Transverse colon (tissue), 4 donors: Measurements from ENCODE around the gene PPARD. TPM values are rescaled to one million over a fixed set of nuclear protein-coding genes. Genes with fewer than 3 reads are reported as not detected.

Experiments
- DNase-seq: peaks from one replicate; pipeline ENCODE4 v3.0.0-alpha.2; 2019
- H3K27ac ChIP-seq, 4 donors: fragments of 200-600 bp; sonication (generic); 2 replicates each; pipeline ENCODE4 v1.5.1; 2016 to 2018; ENCODE audit warnings: inconsistent platforms in 4 of 4
- H3K27me3 ChIP-seq: fragments of 200-600 bp; sonication (generic); 2 replicates; pipeline ENCODE4 v1.5.1; 2017; ENCODE audit warnings: inconsistent platforms
- H3K36me3 ChIP-seq, 4 donors: fragments of 200-600 bp; sonication (generic); 2 replicates each; pipeline ENCODE4 v1.5.1; 2017 to 2019; ENCODE audit warnings: inconsistent platforms in 4 of 4
- H3K4me1 ChIP-seq, 4 donors: fragments of 200-600 bp; sonication (generic); 2 replicates each; pipeline ENCODE4 v1.5.1; 2017 to 2020; ENCODE audit warnings: inconsistent platforms in 4 of 4
- H3K4me3 ChIP-seq, 4 donors: fragments of 200-600 bp; sonication (generic); 1 replicate in 1 of 4; 2 replicates in 3 of 4; pipeline versions ENCODE4 v1.5.1 to v1.6.1; 2017 to 2019; ENCODE audit warnings: inconsistent platforms in 4 of 4
- H3K9me3 ChIP-seq, 2 donors: fragments of 200-600 bp; sonication (generic); 2 replicates each; pipeline ENCODE4 v1.5.1; 2017 to 2019; ENCODE audit warnings: inconsistent platforms in 2 of 2
- EP300 ChIP-seq: sonication (generic); formaldehyde crosslinking; IDR thresholded peaks from one replicate; pipeline ENCODE4 v1.6.1; 2017; ENCODE audit warnings: antibody characterized with exemption, low read depth
- POLR2A ChIP-seq: fragments of 450-650 bp; IDR thresholded peaks from one replicate; pipeline ENCODE4 v1.6.1; 2016; ENCODE audit warnings: antibody characterized with exemption, mild to moderate bottlenecking, moderate library complexity
- POLR2AphosphoS5 ChIP-seq, 3 donors: sonication (generic); formaldehyde crosslinking; IDR thresholded peaks; one replicate each; pipeline ENCODE4 v1.6.1; 2016; ENCODE audit warnings: antibody characterized with exemption in 3 of 3
- WGBS, 2 donors: methylation state at CpG; one replicate each; pipeline ENCODE4 v1.1.5; 2018; ENCODE audit warnings: low coverage in 1 of 2; 5-methylcytosine and 5-hydroxymethylcytosine counted together
- in situ Hi-C, 4 donors: fragments of 200-750 bp; cut with MboI; loops; one replicate each; pipeline versions ENCODE4 v1.15.0 to v1.15.1; 2017; ENCODE audit warnings: low sequenced_read_pairs in 3 of 4, low pct_ligation_motif_present in 1 of 4, low pct_unique_long_range_greater_than_20kb in 1 of 4
- intact Hi-C: fragments of 100-400 bp; cut with DNase I; formaldehyde crosslinking; loops from one replicate; pipeline ENCODE4 v1.15.1; 2023; ENCODE audit warnings: low total_unique reads
- total RNA-seq, 4 donors: library from RNA; depleted of rRNA; stranded (reverse); fragments of >200 nt; gene quantifications; one replicate each; pipeline ENCODE4 v1.1.0, GENCODE V29; 2016
- TF ChIP-seq, protein P1 (sequence below), 5 experiments: fragments of 200-600 bp in 3 of 5; fragments of 450-650 bp in 2 of 5; sonication (generic) in 3 of 5; IDR thresholded peaks; 1 replicate in 2 of 5; 2 replicates in 3 of 5; pipeline ENCODE4 v1.5.1; 2016 to 2017; ENCODE audit warnings: antibody characterized with exemption in 5 of 5, inconsistent platforms in 3 of 5, mild to moderate bottlenecking in 2 of 5, moderate library complexity in 1 of 5

PPARD gene
- total RNA-seq, 4 donors from 2014 or later, result 19.8 to 110 (median 29.3) TPM

DNA sequence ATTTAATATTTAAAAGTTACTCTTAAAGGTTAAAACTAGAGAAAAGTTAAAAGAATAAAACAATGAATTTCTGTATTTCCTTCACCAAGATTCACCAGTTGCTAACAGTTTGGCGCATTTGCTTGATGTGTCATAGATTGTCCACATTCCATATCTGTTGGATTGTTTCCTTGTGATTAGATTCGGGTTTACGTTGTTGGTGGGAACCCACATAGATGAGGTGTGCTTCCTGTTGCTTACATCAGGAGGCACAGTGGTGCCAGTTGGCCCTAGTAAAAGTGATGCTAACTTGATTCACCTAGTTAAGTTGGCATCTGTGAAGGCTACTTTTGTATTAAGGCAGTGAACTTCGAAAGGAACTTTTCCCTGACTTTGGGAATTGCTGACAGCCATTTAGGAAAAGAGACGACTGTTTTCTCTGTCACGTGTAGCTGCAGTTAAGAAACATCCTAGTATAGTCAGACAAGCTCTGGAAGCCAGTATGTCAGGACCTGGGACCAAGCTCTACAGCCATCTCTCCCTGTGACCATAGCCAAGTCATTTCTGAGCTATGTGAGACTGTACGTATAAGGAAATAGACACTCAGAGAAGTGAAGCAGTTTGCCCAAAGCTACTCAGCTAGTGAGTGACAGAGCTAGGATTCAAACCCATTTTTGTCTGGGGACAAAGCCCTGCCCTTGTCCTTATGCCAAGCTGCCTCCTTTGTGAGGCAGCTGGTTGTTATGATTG lies 49.0 kb downstream of the PPARD start:
- 55 to 72% methylated on average over 7 of the region's 7 CpGs for WGBS, 2 donors
- H3K36me3 ChIP-seq, result no peaks in the 10 kb centered on the region
- intact Hi-C loops (no loop called here), in situ Hi-C loops (no loop called here)
- TF ChIP-seq POLR2AphosphoS5 (IDR thresholded peaks at IDR 0.05), result no peak
- TF ChIP-seq EP300, result no peak
- TF ChIP-seq, protein P1, sequence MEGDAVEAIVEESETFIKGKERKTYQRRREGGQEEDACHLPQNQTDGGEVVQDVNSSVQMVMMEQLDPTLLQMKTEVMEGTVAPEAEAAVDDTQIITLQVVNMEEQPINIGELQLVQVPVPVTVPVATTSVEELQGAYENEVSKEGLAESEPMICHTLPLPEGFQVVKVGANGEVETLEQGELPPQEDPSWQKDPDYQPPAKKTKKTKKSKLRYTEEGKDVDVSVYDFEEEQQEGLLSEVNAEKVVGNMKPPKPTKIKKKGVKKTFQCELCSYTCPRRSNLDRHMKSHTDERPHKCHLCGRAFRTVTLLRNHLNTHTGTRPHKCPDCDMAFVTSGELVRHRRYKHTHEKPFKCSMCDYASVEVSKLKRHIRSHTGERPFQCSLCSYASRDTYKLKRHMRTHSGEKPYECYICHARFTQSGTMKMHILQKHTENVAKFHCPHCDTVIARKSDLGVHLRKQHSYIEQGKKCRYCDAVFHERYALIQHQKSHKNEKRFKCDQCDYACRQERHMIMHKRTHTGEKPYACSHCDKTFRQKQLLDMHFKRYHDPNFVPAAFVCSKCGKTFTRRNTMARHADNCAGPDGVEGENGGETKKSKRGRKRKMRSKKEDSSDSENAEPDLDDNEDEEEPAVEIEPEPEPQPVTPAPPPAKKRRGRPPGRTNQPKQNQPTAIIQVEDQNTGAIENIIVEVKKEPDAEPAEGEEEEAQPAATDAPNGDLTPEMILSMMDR (IDR thresholded peaks at IDR 0.05), result peak in 2 of 5 experiments; percentile 10 to 20
- DNase-seq, result no peak
- H3K4me3 ChIP-seq, result no peak overlapping the region
- peak overlapping the region; percentile 73 to 84 (median 74) for H3K27ac ChIP-seq
- peaks cover 9 to 61% (median 34%) of the 10 kb centered on the region in 4 donors for H3K4me1 ChIP-seq
- no peaks in the 10 kb centered on the region for H3K9me3 ChIP-seq
- H3K27me3 ChIP-seq, result no peaks in the 10 kb centered on the region

GRCh38 chr6:35392111-35392702 lies 49.8 kb downstream of the PPARD start:
- WGBS, 2 donors, result 49% methylated on average over 11 of the region's 12 CpGs; no CpG with 5 or more reads in 1 of the 2 donors
- Histone ChIP-seq H3K4me1 (peaks cover 9 to 56% (median 34%) of the 10 kb centered on the region in 4 donors), H3K9me3 (no peaks in the 10 kb centered on the region), H3K27ac (peak overlapping the region; percentile 73 to 84 (median 74)), H3K4me3 (peak overlapping the region in 1 of 4 donors; percentile 23), H3K36me3 (no peaks in the 10 kb centered on the region), H3K27me3 (no peaks in the 10 kb centered on the region)
- TF ChIP-seq POLR2A (peak; percentile 41), POLR2AphosphoS5 (IDR thresholded peaks at IDR 0.05) (peak in 2 of 3 donors; percentile 39 to 53)
- TF ChIP-seq, protein P1 (IDR thresholded peaks at IDR 0.05), result no peak
- in situ Hi-C loops (no loop called here), intact Hi-C loops (no loop called here)
- DNase-seq, result peak; percentile 90

- Histone ChIP-seq H3K9me3 (no peaks in the 10 kb centered on the region), H3K27ac (peak overlapping the region; percentile 73 to 84 (median 74)), H3K27me3 (no peaks in the 10 kb centered on the region), H3K36me3 (no peaks in the 10 kb centered on the region), H3K4me3 (peak overlapping the region in 1 of 4 donors; percentile 23), H3K4me1 (peaks cover 9 to 56% (median 34%) of the 10 kb centered on the region in 4 donors)
- in situ Hi-C loops (no loop called here), intact Hi-C loops (no loop called here)
- DNase-seq, result no peak
- TF ChIP-seq POLR2A (no peak), EP300 (no peak), POLR2AphosphoS5 (IDR thresholded peaks at IDR 0.05) (no peak)
- TF ChIP-seq, protein P1 (IDR thresholded peaks at IDR 0.05), result no peak
- 85 to 93% methylated on average over 2 to 6 of the region's 6 CpGs for WGBS, 2 donors
These were observed 50.7 kb downstream of the PPARD start for GRCh38 chr6:35392773-35393672.

DNA sequence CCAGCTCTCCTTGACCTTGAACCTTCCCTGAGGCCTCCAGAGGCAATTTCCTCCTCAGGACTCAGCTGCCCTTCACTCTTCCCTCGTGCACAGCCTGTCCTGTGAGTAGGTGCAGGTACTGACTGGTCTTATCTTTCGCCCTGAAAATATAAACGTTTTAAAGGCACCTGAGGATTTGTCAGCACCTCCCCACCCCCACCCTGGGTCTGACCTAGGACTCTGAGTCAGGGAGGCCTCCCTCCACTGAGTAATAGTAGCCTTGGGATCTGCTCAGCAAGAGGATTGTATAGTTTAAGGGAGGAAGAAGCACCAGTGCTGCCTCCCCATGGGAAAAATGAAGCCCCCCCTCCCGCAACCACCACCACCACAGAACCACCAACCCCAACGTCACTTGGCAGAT lies 54.6 kb downstream of the PPARD start:
- intact Hi-C loops (no loop called here), in situ Hi-C loops (no loop called here)
- no peaks in the 10 kb centered on the region for H3K36me3 ChIP-seq
- peak; percentile 49 for DNase-seq
- 72% methylated on average over 5 of the region's 5 CpGs; no CpG with 5 or more reads in 1 of the 2 donors for WGBS, 2 donors
- H3K27ac ChIP-seq, result peak overlapping the region in 1 of 4 donors; percentile 27
- H3K9me3 ChIP-seq, result no peaks in the 10 kb centered on the region
- H3K4me3 ChIP-seq, result no peak overlapping the region
- peak in 2 of 3 donors; percentile 39 to 55 for TF ChIP-seq POLR2AphosphoS5 (IDR thresholded peaks at IDR 0.05)
- TF ChIP-seq, protein P1 (IDR thresholded peaks at IDR 0.05), result no peak
- no peak for TF ChIP-seq EP300
- peak; percentile 50 for TF ChIP-seq POLR2A
- peaks cover 0 to 32% (median 13%) of the 10 kb centered on the region in 4 donors for H3K4me1 ChIP-seq
- no peaks in the 10 kb centered on the region for H3K27me3 ChIP-seq
